NB4 (cell line): ENCODE results near the gene ERI3.

Experiments used
- POLR2A ChIP-seq: IDR thresholded peaks from 2 replicates; pipeline ENCODE4 v1.6.1; 2011; ENCODE audit warnings: mild to moderate bottlenecking; ENCODE audit not compliant: insufficient read length; ENCODE audit errors: extremely low read depth
- TF ChIP-seq, protein P1 (sequence below): IDR thresholded peaks from one replicate; pipeline ENCODE4 v1.5.1; 2012; ENCODE audit warnings: low read depth, low read length

DNA sequence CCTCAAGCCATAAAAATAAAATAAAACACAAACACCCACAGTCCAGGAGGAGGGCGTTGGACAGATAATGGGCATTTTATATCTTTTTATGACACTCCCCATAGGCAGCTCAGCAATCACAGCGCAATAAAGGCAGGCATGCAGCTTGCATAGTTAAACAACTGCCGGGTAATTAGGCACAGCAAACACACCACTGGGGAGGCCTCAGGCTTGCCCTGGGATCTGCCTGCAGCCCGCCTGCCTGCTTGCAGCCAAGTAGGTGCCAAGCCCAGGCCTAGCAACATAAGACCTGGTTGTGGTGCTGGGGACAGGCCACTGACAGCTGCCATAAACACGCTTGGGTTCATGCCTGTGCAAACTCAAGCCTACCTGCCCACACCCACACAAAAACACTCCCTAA lies 87.6 kb downstream of the ERI3 start:
- TF ChIP-seq POLR2A, result no peak
- TF ChIP-seq, protein P1, sequence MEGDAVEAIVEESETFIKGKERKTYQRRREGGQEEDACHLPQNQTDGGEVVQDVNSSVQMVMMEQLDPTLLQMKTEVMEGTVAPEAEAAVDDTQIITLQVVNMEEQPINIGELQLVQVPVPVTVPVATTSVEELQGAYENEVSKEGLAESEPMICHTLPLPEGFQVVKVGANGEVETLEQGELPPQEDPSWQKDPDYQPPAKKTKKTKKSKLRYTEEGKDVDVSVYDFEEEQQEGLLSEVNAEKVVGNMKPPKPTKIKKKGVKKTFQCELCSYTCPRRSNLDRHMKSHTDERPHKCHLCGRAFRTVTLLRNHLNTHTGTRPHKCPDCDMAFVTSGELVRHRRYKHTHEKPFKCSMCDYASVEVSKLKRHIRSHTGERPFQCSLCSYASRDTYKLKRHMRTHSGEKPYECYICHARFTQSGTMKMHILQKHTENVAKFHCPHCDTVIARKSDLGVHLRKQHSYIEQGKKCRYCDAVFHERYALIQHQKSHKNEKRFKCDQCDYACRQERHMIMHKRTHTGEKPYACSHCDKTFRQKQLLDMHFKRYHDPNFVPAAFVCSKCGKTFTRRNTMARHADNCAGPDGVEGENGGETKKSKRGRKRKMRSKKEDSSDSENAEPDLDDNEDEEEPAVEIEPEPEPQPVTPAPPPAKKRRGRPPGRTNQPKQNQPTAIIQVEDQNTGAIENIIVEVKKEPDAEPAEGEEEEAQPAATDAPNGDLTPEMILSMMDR, result no peak
